ENCODE data around the gene S100A1. TPM values are rescaled to one million over a fixed set of nuclear protein-coding genes. Genes with fewer than 3 reads are reported as not detected.

The S100A1 gene
- total RNA-seq, 1 experiment from 2014 or later, result not detected

DNA sequence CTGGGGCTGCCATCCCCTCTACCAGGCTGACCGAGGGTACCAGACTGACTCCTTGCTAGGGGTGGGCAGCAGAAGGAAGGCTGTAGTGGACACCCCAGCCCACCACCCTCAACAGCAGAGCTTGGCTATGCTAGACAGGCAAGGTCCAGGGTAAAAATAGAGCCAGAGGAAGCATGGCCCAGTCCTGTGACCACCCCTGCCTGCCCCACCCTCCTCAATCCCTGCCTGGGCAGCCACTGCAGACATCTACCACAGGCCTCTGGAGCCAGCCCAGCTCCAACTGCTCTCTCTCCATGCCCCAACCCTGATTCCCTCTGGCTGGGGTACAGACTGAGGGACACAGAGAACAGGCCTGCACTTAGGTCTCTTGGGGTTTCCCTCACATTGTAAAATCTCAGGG is 1.7 kb downstream of the S100A1 start:
- Histone ChIP-seq H3K23me2 (ENCODE audit: insufficient read length, low read depth, low read length, poor library complexity, severe bottlenecking) (peaks cover 19% of the 10 kb centered on the region), H3K27me3 (ENCODE audit: insufficient read depth, low read length) (no peaks in the 10 kb centered on the region), H2BK15ac (ENCODE audit: low read depth, low read length) (no peak overlapping the region), H2BK5ac (ENCODE audit: insufficient read length, low read length) (no peak overlapping the region), H3K79me2 (ENCODE audit: insufficient read depth, low read length) (peaks cover 3% of the 10 kb centered on the region; the same call in 1 of the 2 replicates), H2BK120ac (ENCODE audit: low read depth, low read length, poor library complexity, severe bottlenecking) (no peak overlapping the region), H4K5ac (ENCODE audit: insufficient read length, low read depth, low read length) (no peak overlapping the region), H3K4me2 (ENCODE audit: insufficient read depth, insufficient read length, low read length) (no peak overlapping the region), H3K23ac (ENCODE audit: insufficient read length, low read depth, low read length) (no peak overlapping the region), H3K79me1 (ENCODE audit: insufficient read depth, low read depth, low read length, poor library complexity, severe bottlenecking) (no peaks in the 10 kb centered on the region), H2BK20ac (ENCODE audit: low read depth, low read length, poor library complexity, severe bottlenecking) (no peak overlapping the region), H3K4me1 (ENCODE audit: insufficient read depth, low read length) (no peaks in the 10 kb centered on the region), H3K4ac (ENCODE audit: low read depth, low read length) (no peak overlapping the region), H3K27ac (ENCODE audit: insufficient read length, low read depth, low read length) (no peak overlapping the region), H2AK5ac (ENCODE audit: insufficient read length, low read length) (no peak overlapping the region), H3K56ac (ENCODE audit: insufficient read length, low read depth, low read length) (no peak overlapping the region), H3K9ac (ENCODE audit: extremely low read depth, insufficient read length, low read length) (no peak overlapping the region), H4K8ac (replicated peaks; ENCODE audit: insufficient read length, low read depth, low read length) (no peak overlapping the region), H4K91ac (ENCODE audit: insufficient read length, low read depth, low read length) (no peak overlapping the region), H3K14ac (ENCODE audit: insufficient read depth, low read length) (no peak overlapping the region; the same call in 1 of the 2 replicates), H2AFZ (ENCODE audit: low read length) (no peak overlapping the region), H3K18ac (ENCODE audit: insufficient read length, low read depth, low read length) (no peak overlapping the region), H3T11ph (ENCODE audit: low read length) (no peak overlapping the region), H2BK12ac (ENCODE audit: insufficient read length, low read depth, low read length) (no peak overlapping the region), H3K9me3 (ENCODE audit: control insufficient read depth, low read depth, low read length) (no peaks in the 10 kb centered on the region), H4K20me1 (ENCODE audit: control insufficient read depth, insufficient read depth, insufficient read length) (no peaks in the 10 kb centered on the region)
- no peak overlapping the region for H3K4me3 Mint-ChIP-seq
- peaks cover 8 to 21% (median 16%) of the 10 kb centered on the region in 3 experiments for H3K36me3 Mint-ChIP-seq (ENCODE audit: insufficient read depth in 1 of 3, low read depth in 3 of 3)
- H3K9me3 Mint-ChIP-seq, result peaks cover 0 to 3% of the 10 kb centered on the region in 2 experiments; a peak in 2 of 5 replicates
- DNase-seq, result no peak
- no peak overlapping the region for H3K27ac Mint-ChIP-seq
- H3K27me3 Mint-ChIP-seq (ENCODE audit: low read depth), result 0 out of 2 replicates have a peak, but pooled peaks cover 2% of the 10 kb centered on the region
- TF ChIP-seq CTCF (conservative IDR thresholded peaks at IDR 0.05), result no peak
- no CpG with 5 or more reads among the region's 1 CpG for WGBS (ENCODE audit: extremely low coverage, insufficient read length, low lambda C conversion rate)
- peaks cover 40 to 44% of the 10 kb centered on the region in 2 experiments for H3K4me1 Mint-ChIP-seq

Measured in H9 (cell line).